Subcutaneous adipose tissue (tissue), 4 donors: ENCODE data around the gene CGRRF1. TPM values are rescaled to one million over a fixed set of nuclear protein-coding genes. Genes with fewer than 3 reads are reported as not detected.

Experiments used
- CTCF ChIP-seq: fragments of 450-650 bp; IDR thresholded peaks from one replicate; pipeline ENCODE4 v1.5.1; 2016; ENCODE audit warnings: low read depth, mild to moderate bottlenecking, control low read depth, antibody characterized with exemption, moderate library complexity
- total RNA-seq, 4 donors: library from RNA; depleted of rRNA; stranded (reverse); fragments of >200 nt; gene quantifications; one replicate each; pipeline ENCODE4 v1.1.0, GENCODE V29; 2016

The CGRRF1 gene
- total RNA-seq: 10 to 100 TPM; 11.7 to 27.4 (median 19.6) TPM

GRCh38 chr14:54509546-54510501, at the start of gene CGRRF1:
Gene CGRRF1 (plus strand): TSS chr14:54509906. CDS start chr14:54509960, 54 bp downstream.
- TF ChIP-seq CTCF: no peak

- TF ChIP-seq CTCF: no peak
Measured at GRCh38 chr14:54462048-54462447, 47.7 kb upstream of the CGRRF1 start.

- TF ChIP-seq CTCF: no peak
Measured at GRCh38 chr14:54465654-54466053, 44.1 kb upstream of the CGRRF1 start.

- TF ChIP-seq CTCF: no peak
Measured at GRCh38 chr14:54467280-54467679, 42.4 kb upstream of the CGRRF1 start.

GRCh38 chr14:54470701-54471100, 39.0 kb upstream of the CGRRF1 start:
- TF ChIP-seq CTCF: no peak

- no peak for TF ChIP-seq CTCF
Measured at GRCh38 chr14:54471641-54472040, 38.1 kb upstream of the CGRRF1 start.

- TF ChIP-seq CTCF: no peak
Measured at GRCh38 chr14:54472315-54472714, 37.4 kb upstream of the CGRRF1 start.
